Fibroblast of peridontal ligament (primary cell): ENCODE data around the gene CHRD.

ENCODE experiments used
- DNase-seq: peaks from one replicate; pipeline ENCODE4 v3.0.0-alpha.2; 2010; ENCODE audit errors: extremely low read depth

The CHRD gene

GRCh38 chr3:184346480-184347190 lies 33.2 kb upstream of the CHRD start:
- DNase-seq = no peak

DNA sequence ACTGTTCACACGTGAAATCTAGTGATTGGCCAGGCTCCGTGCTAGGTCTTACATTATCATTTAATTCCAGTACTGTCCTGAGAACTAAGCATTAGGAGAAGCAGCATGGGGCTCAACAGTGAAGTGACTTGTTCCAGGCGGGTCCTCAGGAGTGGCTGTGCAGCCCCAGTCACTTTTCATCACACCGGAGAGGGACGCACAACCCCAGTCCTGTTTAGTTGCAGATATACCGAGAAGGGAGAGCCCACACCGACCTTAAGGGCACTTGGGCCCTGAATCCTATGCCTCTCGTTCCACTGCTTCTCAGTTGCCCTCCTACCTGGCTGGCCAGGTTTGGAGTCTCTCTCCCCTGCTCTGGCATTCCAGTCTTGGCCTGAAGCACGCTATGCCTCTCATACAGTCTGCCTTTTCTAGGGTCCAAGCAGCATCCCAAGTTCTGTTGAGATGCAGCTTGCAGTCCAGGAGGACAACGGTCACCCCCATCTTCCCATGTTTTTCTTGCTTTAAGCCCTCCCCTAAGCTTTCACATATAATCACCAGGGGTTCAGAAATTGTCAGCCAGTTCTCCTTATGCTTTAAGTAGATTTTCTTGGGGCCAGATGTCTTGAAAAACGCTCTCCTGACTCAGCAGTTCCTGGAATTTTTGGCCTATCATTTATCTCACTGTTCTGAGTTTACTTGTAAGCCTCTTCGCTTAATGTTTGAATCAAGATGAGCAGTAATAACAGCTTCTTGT lies 32.4 kb upstream of the CHRD start:
- DNase-seq = peak; percentile 68

GRCh38 chr3:184348057-184348382 lies 31.8 kb upstream of the CHRD start:
- no peak for DNase-seq

DNA sequence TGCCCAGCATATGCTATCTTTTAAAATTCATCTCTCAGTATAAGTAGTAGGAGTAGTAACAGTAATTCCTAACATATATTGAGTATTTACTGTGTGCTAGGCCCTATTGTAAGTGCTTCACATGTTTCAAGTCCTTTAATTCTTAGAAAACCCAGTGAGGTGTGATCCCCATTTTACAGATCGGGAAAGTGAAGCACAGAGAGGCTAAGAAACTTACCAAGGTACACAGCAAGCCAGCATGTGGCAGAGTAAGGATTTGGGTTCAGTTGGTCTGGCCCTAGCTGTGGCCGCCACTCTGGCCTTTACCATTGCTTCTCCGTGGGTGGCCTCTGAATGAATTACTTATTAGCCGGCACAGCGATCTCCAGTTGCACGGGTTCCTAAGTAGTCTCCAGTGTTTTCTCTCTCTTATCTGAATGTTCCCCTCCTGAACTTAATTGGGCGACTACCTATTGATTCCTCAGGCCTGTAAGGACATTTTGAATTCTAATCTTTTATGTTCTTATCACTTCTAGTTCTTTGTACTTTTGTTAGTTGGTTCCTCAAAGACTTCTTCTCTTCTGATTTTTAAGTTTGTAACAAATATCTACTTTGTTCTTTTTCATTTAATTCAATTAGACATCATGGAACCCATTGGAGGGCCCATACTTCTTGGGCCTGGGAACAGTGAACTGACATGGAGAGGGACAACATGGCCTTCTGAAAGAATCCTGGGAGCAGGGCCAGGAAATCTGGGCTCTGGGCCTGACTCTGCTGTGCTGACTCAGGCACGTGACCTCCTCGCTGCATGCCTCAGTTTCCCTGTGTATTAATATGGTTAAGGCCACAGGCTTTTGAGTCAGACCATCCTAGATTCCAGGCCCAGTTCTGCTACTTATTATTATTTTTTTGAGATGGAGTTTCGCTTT lies 30.0 kb upstream of the CHRD start:
- DNase-seq = no peak

- DNase-seq = no peak
These were observed 29.2 kb upstream of the CHRD start for GRCh38 chr3:184350618-184351017.

- no peak for DNase-seq
These were observed 28.2 kb upstream of the CHRD start for GRCh38 chr3:184351511-184352148.

- DNase-seq = no peak
These were observed 27.6 kb upstream of the CHRD start for GRCh38 chr3:184352149-184352785.

DNA sequence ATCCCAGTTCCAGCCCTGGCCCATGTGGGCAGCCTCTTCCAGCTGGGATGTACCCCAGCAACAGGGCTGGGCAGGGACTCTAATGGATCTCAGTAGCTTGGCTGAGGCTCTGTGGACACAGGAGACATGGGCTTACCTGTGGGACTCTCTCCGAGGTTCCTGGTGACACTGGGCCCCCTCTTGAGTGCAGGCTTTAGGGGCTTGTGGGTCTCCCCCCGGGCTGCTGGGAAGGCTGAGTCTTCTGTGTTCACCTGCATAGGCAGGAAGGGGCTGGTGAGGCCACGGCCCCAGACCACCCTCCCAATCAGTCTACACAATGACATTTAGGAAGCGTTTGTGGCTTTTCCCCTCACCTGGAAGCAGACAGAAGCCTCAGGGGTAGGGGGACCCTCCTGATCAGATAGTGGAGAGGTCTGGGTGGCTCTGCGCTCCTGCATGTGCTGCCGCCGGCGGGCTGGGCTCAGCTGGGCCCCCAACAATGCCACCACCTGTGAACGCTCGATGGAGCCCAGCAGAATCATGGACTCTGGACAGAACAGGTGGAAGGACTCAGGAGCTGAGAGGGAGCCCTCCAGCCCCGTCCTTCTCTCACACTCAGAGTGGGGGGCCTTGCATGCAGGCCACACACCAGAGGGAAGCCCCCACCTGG lies 26.8 kb upstream of the CHRD start:
- DNase-seq = no peak

GRCh38 chr3:184353546-184353941 lies 26.3 kb upstream of the CHRD start:
- DNase-seq = no peak

- DNase-seq = no peak
These were observed 25.6 kb upstream of the CHRD start for GRCh38 chr3:184354121-184354728.

DNA sequence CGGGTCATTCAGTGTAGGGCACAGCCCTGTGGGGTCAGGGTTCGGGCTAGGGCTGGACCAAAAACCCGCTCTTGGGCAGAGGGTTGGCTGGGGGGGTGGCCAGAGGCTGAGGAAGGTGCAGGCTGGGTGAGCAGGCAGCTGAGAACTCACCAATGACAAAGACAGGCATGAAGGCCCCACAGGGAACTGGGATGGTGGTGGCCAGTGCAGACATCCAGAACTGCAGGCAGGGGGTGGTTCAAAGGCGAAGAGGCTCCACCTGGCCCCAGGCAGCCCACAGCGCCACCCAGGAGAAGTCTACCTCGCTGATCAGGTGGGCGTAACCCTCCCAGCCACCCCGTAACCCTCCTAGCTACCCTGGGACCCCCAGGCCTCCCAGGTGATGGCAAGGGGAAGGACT lies 25.1 kb upstream of the CHRD start:
- no peak for DNase-seq

- no peak for DNase-seq
These were observed 24.4 kb upstream of the CHRD start for GRCh38 chr3:184355261-184356040.

- DNase-seq = no peak
These were observed 22.4 kb upstream of the CHRD start for GRCh38 chr3:184357248-184358123.

DNA sequence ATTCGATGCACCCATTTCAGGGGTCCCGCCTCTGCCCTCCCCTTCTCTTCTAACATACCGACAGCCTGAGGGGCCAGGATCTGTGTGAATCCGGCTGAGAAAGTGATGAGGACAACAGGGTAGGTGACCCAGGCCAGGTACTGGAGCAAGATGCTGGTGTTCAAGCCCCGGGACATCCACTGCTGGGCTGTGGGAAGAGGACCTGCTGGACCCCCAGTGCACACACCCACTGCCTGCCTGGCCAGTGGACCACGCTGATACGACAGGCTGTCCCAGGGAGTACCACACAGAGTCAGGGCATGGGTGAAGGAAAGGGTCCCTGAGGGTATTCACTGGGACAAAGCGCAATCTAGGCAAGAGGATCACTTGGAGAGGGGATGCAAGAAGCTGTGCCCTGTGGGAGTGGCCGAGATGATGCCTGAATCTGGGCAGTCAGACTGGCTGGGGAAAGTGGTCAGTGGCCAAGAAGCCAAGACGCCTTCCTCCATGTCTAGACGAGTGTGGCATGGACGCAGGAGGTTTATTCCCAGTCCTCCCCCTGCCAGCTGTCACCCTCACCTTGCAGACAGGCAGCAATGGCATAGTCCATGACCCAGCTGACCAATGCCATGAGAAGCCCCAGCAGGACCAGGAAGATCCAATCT lies 21.6 kb upstream of the CHRD start:
- DNase-seq = no peak

- no peak for DNase-seq
These were observed 20.9 kb upstream of the CHRD start for GRCh38 chr3:184358921-184359350.

DNA sequence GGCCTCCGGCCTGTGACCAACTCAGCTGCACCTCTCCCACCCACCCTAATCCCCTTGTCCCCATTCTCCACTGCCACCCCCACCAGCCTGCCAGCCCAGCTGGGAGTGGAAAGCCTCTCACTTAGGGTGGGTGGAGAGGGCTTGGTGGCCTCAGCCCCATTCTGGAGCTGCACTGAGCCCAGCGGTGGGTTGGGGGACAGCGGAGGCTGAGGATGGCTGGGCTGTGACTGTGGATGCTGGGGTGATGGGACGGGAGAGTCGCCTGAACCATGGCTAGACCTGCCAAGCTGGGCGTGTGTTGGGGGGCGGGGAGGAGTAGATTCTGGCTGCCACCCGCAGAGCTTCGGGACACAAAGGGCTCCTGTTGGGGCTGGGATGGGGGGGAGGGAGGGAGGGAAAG lies 20.2 kb upstream of the CHRD start:
- DNase-seq = no peak

GRCh38 chr3:184360070-184360928 lies 19.6 kb upstream of the CHRD start:
- DNase-seq = no peak
